Naive thymus-derived CD4-positive, alpha-beta T cell (primary cell): Measurements from ENCODE around the gene GLIS1. TPM values are rescaled to one million over a fixed set of nuclear protein-coding genes. Genes with fewer than 3 reads are reported as not detected.
A peak's percentile ranks its signal among the peaks of the same experiment; 100 is the strongest.

ENCODE experiments used
- ATAC-seq: fragments of 150-1000 bp; cut with Tn5 transposase; 2 replicates; pipeline ENCODE4 v1.10.0; 2021; ENCODE audit warnings: mild to moderate bottlenecking, moderate library complexity
- CTCF ChIA-PET: fragments of 350-600 bp; sonication (Branson Sonifier 250); formaldehyde crosslinking; loops from one replicate; lab custom pipeline; 2021; ENCODE audit warnings: antibody characterized with exemption; lab: Charles Lee
- POLR2A ChIA-PET: fragments of 350-600 bp; sonication (Branson Sonifier 250); formaldehyde crosslinking; loops from one replicate; lab custom pipeline; 2021; ENCODE audit warnings: antibody characterized with exemption, inconsistent platforms; lab: Charles Lee
- DNase-seq, 9 donors: peaks; one replicate each; pipeline versions ENCODE4 v3.0.0 to v3.0.0-alpha.2; 2020 to 2022; ENCODE audit warnings: mixed read lengths in 1 of 9
- H3K27ac ChIP-seq: one replicate; pipeline ENCODE4 v1.7.0; 2013; ENCODE audit warnings: mild to moderate bottlenecking, low read depth, low read length, moderate library complexity
- H3K27me3 ChIP-seq, 2 donors: one replicate each; pipeline ENCODE4 v1.7.0; 2013; ENCODE audit warnings: low read length in 2 of 2, mild to moderate bottlenecking in 2 of 2, moderate library complexity in 2 of 2; ENCODE audit not compliant: control insufficient read depth in 2 of 2, insufficient read depth in 2 of 2
- H3K36me3 ChIP-seq, 3 experiments: 1 replicate in 2 of 3; 2 replicates in 1 of 3; pipeline ENCODE4 v1.7.0; 2013; ENCODE audit warnings: low read length in 3 of 3, mild to moderate bottlenecking in 3 of 3, moderate library complexity in 1 of 3; ENCODE audit not compliant: insufficient read depth in 3 of 3, control insufficient read depth in 2 of 3
- H3K4me1 ChIP-seq, 2 donors: one replicate each; pipeline ENCODE4 v1.7.0; 2013; ENCODE audit warnings: low read length in 2 of 2, mild to moderate bottlenecking in 2 of 2, moderate library complexity in 1 of 2; ENCODE audit not compliant: control insufficient read depth in 2 of 2, insufficient read depth in 2 of 2
- H3K4me3 ChIP-seq: 2 replicates; pipeline ENCODE4 v1.7.0; 2013; ENCODE audit warnings: mild to moderate bottlenecking, low read length
- H3K9me3 ChIP-seq, 3 experiments: 1 replicate in 2 of 3; 2 replicates in 1 of 3; pipeline ENCODE4 v1.7.0; 2013; ENCODE audit warnings: low read length in 3 of 3; ENCODE audit not compliant: control insufficient read depth in 2 of 3
- H3K27ac Mint-ChIP-seq, 9 donors: one replicate each; pipeline ENCODE4 v1.8.0; 2020 to 2022; ENCODE audit warnings: mixed read lengths in 9 of 9, mild to moderate bottlenecking in 8 of 9, moderate library complexity in 5 of 9, inconsistent platforms in 2 of 9
- H3K27me3 Mint-ChIP-seq, 5 donors: one replicate each; pipeline ENCODE4 v1.8.0; 2021 to 2022; ENCODE audit warnings: mixed read lengths in 5 of 5, mild to moderate bottlenecking in 1 of 5
- H3K36me3 Mint-ChIP-seq, 5 donors: one replicate each; pipeline ENCODE4 v1.8.0; 2020 to 2022; ENCODE audit warnings: mixed read lengths in 5 of 5, mild to moderate bottlenecking in 3 of 5, inconsistent platforms in 1 of 5
- H3K4me1 Mint-ChIP-seq, 7 donors: one replicate each; pipeline ENCODE4 v1.8.0; 2020 to 2022; ENCODE audit warnings: mixed read lengths in 7 of 7, mild to moderate bottlenecking in 3 of 7, inconsistent platforms in 1 of 7
- H3K4me3 Mint-ChIP-seq, 10 donors: one replicate each; pipeline ENCODE4 v1.8.0; 2020 to 2022; ENCODE audit warnings: mild to moderate bottlenecking in 10 of 10, mixed read lengths in 10 of 10, moderate library complexity in 6 of 10, inconsistent platforms in 2 of 10
- H3K9me3 Mint-ChIP-seq, 11 donors: one replicate each; pipeline ENCODE4 v1.8.0; 2020 to 2022; ENCODE audit warnings: mixed read lengths in 11 of 11, mild to moderate bottlenecking in 4 of 11, inconsistent platforms in 1 of 11, moderate library complexity in 1 of 11
- intact Hi-C, 2 donors: fragments of 100-400 bp; cut with micrococcal nuclease; formaldehyde crosslinking; loops; one replicate each; pipeline ENCODE4 v1.15.1; 2023
- polyA plus RNA-seq, 2 donors: library from polyadenylated mRNA; unstranded; fragments of 300-500 nt; fragmentation: Illumina TruSeq; gene quantifications; one replicate each; pipeline ENCODE4 v1.2.3, GENCODE V29; 2021
- total RNA-seq, 6 experiments: library from RNA in 5 of 6; stranded (reverse) in 5 of 6; gene quantifications; 1 replicate in 5 of 6; 2 replicates in 1 of 6; pipeline ENCODE4 v1.2.3 and lab custom pipeline; 2021 to 2026

The GLIS1 gene
- total and polyA plus RNA-seq, 7 experiments from 2014 or later: not detected

GRCh38 chr1:53730224-53730865, 8.6 kb downstream of the GLIS1 start:
- intact Hi-C loops: no loop called here
- DNase-seq (no peak), ATAC-seq (no peak)
- Histone ChIP-seq H3K27me3 (no peaks in the 10 kb centered on the region), H3K4me3 (no peak overlapping the region), H3K27ac (no peak overlapping the region), H3K9me3 (no peaks in the 10 kb centered on the region), H3K4me1 (no peaks in the 10 kb centered on the region), H3K36me3 (no peaks in the 10 kb centered on the region)
- Mint-ChIP-seq H3K27ac (no peak overlapping the region), H3K4me3 (no peak overlapping the region), H3K4me1 (peaks cover 0 to 1% (median 0%) of the 10 kb centered on the region in 7 donors), H3K27me3 (peaks cover 21 to 40% (median 30%) of the 10 kb centered on the region in 5 donors), H3K36me3 (no peaks in the 10 kb centered on the region), H3K9me3 (no peaks in the 10 kb centered on the region)
- POLR2A ChIA-PET: no interaction called here
- CTCF ChIA-PET: no interaction called here

DNA sequence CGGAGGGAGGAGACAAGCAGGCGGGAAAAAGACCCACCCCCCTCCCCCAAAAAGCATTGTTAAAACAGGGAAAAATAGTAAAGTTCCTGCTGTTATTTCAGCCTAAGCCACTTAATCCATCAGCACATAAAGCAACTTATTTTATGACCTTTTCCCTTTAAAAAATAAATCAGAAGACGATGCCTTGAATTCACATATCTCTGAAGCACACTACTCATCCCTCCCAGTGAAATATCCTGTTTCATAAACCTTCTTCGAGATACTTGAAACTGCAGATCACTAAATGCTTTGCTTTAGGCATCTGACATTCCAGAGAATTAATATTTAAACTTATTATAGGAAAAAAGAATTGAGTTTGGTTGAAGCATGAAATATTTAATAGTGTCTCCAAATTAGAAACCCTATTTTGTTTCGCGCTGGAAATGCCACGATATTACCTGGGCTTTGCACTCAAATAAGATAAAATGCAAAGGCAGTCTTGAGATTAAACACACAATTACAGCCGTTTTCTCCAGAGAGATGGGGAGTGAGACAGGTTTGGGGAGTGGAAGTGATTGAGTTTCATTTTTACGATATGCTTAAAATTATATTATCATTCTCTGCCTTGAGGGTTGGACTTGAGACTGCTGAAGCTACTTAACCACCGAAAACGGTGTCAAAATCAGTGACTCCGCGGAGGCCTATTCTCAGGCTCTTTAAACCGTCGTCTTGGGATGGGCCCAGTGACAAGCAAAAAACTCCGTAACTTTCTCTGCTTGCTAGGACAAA, 9.3 kb downstream of the GLIS1 start:
- H3K27ac Mint-ChIP-seq: no peak overlapping the region
- DNase-seq: no peak
- peaks cover 0 to 1% (median 0%) of the 10 kb centered on the region in 7 donors for H3K4me1 Mint-ChIP-seq
- no peaks in the 10 kb centered on the region for H3K9me3 ChIP-seq
- no peaks in the 10 kb centered on the region for H3K4me1 ChIP-seq
- ATAC-seq: no peak
- H3K27me3 Mint-ChIP-seq: peaks cover 15 to 33% (median 23%) of the 10 kb centered on the region in 5 donors
- ChIA-PET CTCF (no interaction called here), POLR2A (no interaction called here)
- H3K27ac ChIP-seq: no peak overlapping the region
- H3K36me3 ChIP-seq: no peaks in the 10 kb centered on the region
- no peaks in the 10 kb centered on the region for H3K27me3 ChIP-seq
- no peak overlapping the region for H3K4me3 ChIP-seq
- H3K4me3 Mint-ChIP-seq: no peak overlapping the region
- H3K9me3 Mint-ChIP-seq: no peaks in the 10 kb centered on the region
- no peaks in the 10 kb centered on the region for H3K36me3 Mint-ChIP-seq
- intact Hi-C loops: no loop called here

- no peaks in the 10 kb centered on the region for H3K9me3 ChIP-seq
- H3K36me3 ChIP-seq: no peaks in the 10 kb centered on the region
- intact Hi-C loops: no loop called here
- H3K27ac Mint-ChIP-seq: no peak overlapping the region
- H3K36me3 Mint-ChIP-seq: no peaks in the 10 kb centered on the region
- H3K27me3 ChIP-seq: no peaks in the 10 kb centered on the region
- H3K4me3 ChIP-seq: no peak overlapping the region
- CTCF ChIA-PET: no interaction called here
- H3K27me3 Mint-ChIP-seq: peaks cover 9 to 29% (median 18%) of the 10 kb centered on the region in 5 donors
- no peak overlapping the region for H3K4me3 Mint-ChIP-seq
- H3K4me1 Mint-ChIP-seq: peaks cover 0 to 1% (median 0%) of the 10 kb centered on the region in 7 donors
- no peaks in the 10 kb centered on the region for H3K9me3 Mint-ChIP-seq
- no peaks in the 10 kb centered on the region for H3K4me1 ChIP-seq
- POLR2A ChIA-PET: no interaction called here
- H3K27ac ChIP-seq: no peak overlapping the region
- ATAC-seq (no peak), DNase-seq (no peak)
Observed at GRCh38 chr1:53728702-53729455, 10.1 kb downstream of the GLIS1 start.

- no peak for ATAC-seq
- DNase-seq: no peak
- peaks cover 0 to 1% (median 0%) of the 10 kb centered on the region in 7 donors for H3K4me1 Mint-ChIP-seq
- H3K27me3 Mint-ChIP-seq: peaks cover 5 to 27% (median 14%) of the 10 kb centered on the region in 5 donors
- no peak overlapping the region for H3K4me3 Mint-ChIP-seq
- Histone ChIP-seq H3K4me1 (no peaks in the 10 kb centered on the region), H3K36me3 (no peaks in the 10 kb centered on the region), H3K27me3 (no peaks in the 10 kb centered on the region), H3K4me3 (no peak overlapping the region), H3K27ac (no peak overlapping the region), H3K9me3 (no peaks in the 10 kb centered on the region)
- ChIA-PET CTCF (no interaction called here), POLR2A (no interaction called here)
- intact Hi-C loops: no loop called here
- H3K27ac Mint-ChIP-seq: peak overlapping the region in 1 of 9 donors; percentile 20
- no peaks in the 10 kb centered on the region for H3K9me3 Mint-ChIP-seq
- H3K36me3 Mint-ChIP-seq: no peaks in the 10 kb centered on the region
Observed at GRCh38 chr1:53728196-53728595, 10.8 kb downstream of the GLIS1 start.

DNA sequence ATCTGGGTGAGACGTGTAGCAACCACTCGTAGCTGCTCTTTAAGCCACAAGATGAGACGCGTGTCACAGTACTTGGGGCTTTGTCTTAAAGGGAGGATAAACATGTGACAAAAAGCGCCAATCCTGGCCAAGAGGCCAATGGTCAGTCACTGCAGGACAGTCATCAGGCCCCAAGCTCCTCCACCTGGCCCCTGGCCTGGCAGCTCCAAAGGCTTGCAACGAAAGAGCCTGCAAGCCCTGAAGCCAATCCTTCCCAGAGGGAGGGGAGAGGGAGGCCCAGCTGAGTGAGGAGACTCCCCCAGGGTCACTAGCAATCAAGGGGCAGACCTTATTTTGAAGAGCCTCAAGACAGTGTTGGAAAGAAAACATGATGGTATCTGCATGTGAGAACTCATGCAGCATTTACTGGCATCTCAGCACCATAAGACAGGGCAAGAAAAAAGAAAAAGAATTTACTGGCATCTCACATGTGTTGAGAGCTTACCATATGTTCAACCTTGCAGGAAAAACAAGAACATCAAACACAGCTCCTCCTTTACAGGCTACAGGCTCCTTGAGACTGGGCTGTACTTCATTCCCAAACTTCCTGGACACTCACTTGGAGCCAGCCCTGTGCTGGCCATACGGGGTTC, 11.4 kb downstream of the GLIS1 start:
- no peaks in the 10 kb centered on the region for H3K36me3 Mint-ChIP-seq
- intact Hi-C loops: no loop called here
- ATAC-seq: no peak

GRCh38 chr1:53726009-53726600, 12.9 kb downstream of the GLIS1 start:
- Mint-ChIP-seq H3K27ac (no peak overlapping the region), H3K27me3 (peaks cover 0 to 19% (median 0%) of the 10 kb centered on the region in 5 donors), H3K4me1 (peaks cover 0 to 1% (median 0%) of the 10 kb centered on the region in 7 donors), H3K36me3 (no peaks in the 10 kb centered on the region), H3K9me3 (no peaks in the 10 kb centered on the region), H3K4me3 (no peak overlapping the region)
- intact Hi-C loops: no loop called here
- ChIA-PET POLR2A (no interaction called here), CTCF (no interaction called here)
- Histone ChIP-seq H3K4me1 (no peaks in the 10 kb centered on the region), H3K27ac (no peak overlapping the region), H3K27me3 (no peaks in the 10 kb centered on the region), H3K4me3 (no peak overlapping the region), H3K9me3 (no peaks in the 10 kb centered on the region), H3K36me3 (no peaks in the 10 kb centered on the region)
- ATAC-seq (no peak), DNase-seq (no peak)

More for the DNA sequence above, 11.4 kb downstream of the GLIS1 start:
- H3K27me3 ChIP-seq: no peaks in the 10 kb centered on the region
- H3K4me3 ChIP-seq: no peak overlapping the region
- no peaks in the 10 kb centered on the region for H3K4me1 ChIP-seq
- H3K4me1 Mint-ChIP-seq: peaks cover 0 to 1% (median 0%) of the 10 kb centered on the region in 7 donors
- H3K36me3 ChIP-seq: no peaks in the 10 kb centered on the region
- ChIA-PET CTCF (no interaction called here), POLR2A (no interaction called here)
- DNase-seq: no peak
- H3K27ac Mint-ChIP-seq: peak overlapping the region in 2 of 9 donors; percentile 9 to 20
- H3K4me3 Mint-ChIP-seq: no peak overlapping the region
- H3K27me3 Mint-ChIP-seq: peaks cover 0 to 23% (median 8%) of the 10 kb centered on the region in 5 donors
- no peaks in the 10 kb centered on the region for H3K9me3 ChIP-seq
- no peaks in the 10 kb centered on the region for H3K9me3 Mint-ChIP-seq
- no peak overlapping the region for H3K27ac ChIP-seq
